ENCODE measurements around the gene ULK3. TPM values are rescaled to one million over a fixed set of nuclear protein-coding genes. Genes with fewer than 3 reads are reported as not detected.
A peak's percentile ranks its signal among the peaks of the same experiment; 100 is the strongest.

Gene ULK3
- total and polyA plus RNA-seq, 10 of the 15 experiments (the other 5 are each of a cell fraction or from before 2014, with no cell fraction given): 0.64 to 38.8 (median 27.1) TPM

- TF ChIP-seq, protein P1, sequence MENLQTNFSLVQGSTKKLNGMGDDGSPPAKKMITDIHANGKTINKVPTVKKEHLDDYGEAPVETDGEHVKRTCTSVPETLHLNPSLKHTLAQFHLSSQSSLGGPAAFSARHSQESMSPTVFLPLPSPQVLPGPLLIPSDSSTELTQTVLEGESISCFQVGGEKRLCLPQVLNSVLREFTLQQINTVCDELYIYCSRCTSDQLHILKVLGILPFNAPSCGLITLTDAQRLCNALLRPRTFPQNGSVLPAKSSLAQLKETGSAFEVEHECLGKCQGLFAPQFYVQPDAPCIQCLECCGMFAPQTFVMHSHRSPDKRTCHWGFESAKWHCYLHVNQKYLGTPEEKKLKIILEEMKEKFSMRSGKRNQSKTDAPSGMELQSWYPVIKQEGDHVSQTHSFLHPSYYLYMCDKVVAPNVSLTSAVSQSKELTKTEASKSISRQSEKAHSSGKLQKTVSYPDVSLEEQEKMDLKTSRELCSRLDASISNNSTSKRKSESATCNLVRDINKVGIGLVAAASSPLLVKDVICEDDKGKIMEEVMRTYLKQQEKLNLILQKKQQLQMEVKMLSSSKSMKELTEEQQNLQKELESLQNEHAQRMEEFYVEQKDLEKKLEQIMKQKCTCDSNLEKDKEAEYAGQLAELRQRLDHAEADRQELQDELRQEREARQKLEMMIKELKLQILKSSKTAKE (IDR thresholded peaks at IDR 0.05; ENCODE audit: low read depth, poor library complexity, severe bottlenecking): no peak
- TF ChIP-seq CHD2 (IDR thresholded peaks at IDR 0.05; ENCODE audit: borderline replicate concordance, low read depth, low read length) (no peak), GABPA (IDR thresholded peaks at IDR 0.05; ENCODE audit: low read depth) (no peak), ZNF207 (IDR thresholded peaks at IDR 0.05; ENCODE audit: borderline replicate concordance) (no peak), E4F1 (IDR thresholded peaks at IDR 0.05; ENCODE audit: borderline replicate concordance, partially characterized antibody) (no peak), DPF2 (IDR thresholded peaks at IDR 0.05) (no peak; the same call in 1 of the 2 replicates), POLR2AphosphoS5 (IDR thresholded peaks at IDR 0.05; ENCODE audit: low read length) (no peak; the same call in 1 of the 2 replicates), BMI1 (IDR thresholded peaks at IDR 0.05; ENCODE audit: borderline replicate concordance) (peak; percentile 47), PRDM15 (CRISPR knock-in tag; IDR thresholded peaks at IDR 0.05) (no peak)
- TF ChIP-seq, protein P2, sequence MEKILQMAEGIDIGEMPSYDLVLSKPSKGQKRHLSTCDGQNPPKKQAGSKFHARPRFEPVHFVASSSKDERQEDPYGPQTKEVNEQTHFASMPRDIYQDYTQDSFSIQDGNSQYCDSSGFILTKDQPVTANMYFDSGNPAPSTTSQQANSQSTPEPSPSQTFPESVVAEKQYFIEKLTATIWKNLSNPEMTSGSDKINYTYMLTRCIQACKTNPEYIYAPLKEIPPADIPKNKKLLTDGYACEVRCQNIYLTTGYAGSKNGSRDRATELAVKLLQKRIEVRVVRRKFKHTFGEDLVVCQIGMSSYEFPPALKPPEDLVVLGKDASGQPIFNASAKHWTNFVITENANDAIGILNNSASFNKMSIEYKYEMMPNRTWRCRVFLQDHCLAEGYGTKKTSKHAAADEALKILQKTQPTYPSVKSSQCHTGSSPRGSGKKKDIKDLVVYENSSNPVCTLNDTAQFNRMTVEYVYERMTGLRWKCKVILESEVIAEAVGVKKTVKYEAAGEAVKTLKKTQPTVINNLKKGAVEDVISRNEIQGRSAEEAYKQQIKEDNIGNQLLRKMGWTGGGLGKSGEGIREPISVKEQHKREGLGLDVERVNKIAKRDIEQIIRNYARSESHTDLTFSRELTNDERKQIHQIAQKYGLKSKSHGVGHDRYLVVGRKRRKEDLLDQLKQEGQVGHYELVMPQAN (conservative IDR thresholded peaks at IDR 0.05): peak; percentile 43; the same call in 1 of the 2 replicates
- TF ChIP-seq, protein P3, sequence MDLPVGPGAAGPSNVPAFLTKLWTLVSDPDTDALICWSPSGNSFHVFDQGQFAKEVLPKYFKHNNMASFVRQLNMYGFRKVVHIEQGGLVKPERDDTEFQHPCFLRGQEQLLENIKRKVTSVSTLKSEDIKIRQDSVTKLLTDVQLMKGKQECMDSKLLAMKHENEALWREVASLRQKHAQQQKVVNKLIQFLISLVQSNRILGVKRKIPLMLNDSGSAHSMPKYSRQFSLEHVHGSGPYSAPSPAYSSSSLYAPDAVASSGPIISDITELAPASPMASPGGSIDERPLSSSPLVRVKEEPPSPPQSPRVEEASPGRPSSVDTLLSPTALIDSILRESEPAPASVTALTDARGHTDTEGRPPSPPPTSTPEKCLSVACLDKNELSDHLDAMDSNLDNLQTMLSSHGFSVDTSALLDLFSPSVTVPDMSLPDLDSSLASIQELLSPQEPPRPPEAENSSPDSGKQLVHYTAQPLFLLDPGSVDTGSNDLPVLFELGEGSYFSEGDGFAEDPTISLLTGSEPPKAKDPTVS (IDR thresholded peaks at IDR 0.05; ENCODE audit: low read depth, low read length): no peak
- TF ChIP-seq, protein P4, sequence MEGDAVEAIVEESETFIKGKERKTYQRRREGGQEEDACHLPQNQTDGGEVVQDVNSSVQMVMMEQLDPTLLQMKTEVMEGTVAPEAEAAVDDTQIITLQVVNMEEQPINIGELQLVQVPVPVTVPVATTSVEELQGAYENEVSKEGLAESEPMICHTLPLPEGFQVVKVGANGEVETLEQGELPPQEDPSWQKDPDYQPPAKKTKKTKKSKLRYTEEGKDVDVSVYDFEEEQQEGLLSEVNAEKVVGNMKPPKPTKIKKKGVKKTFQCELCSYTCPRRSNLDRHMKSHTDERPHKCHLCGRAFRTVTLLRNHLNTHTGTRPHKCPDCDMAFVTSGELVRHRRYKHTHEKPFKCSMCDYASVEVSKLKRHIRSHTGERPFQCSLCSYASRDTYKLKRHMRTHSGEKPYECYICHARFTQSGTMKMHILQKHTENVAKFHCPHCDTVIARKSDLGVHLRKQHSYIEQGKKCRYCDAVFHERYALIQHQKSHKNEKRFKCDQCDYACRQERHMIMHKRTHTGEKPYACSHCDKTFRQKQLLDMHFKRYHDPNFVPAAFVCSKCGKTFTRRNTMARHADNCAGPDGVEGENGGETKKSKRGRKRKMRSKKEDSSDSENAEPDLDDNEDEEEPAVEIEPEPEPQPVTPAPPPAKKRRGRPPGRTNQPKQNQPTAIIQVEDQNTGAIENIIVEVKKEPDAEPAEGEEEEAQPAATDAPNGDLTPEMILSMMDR (IDR thresholded peaks at IDR 0.05 in 2 of 3, conservative IDR thresholded peaks at IDR 0.05 in 1 of 3; ENCODE audit: control insufficient read depth in 2 of 3, extremely low read depth in 1 of 3, insufficient read depth in 1 of 3, low read depth in 3 of 3, low read length in 3 of 3): peak; percentile 63 to 68 (median 64)
Observed at GRCh38 chr15:74793135-74794028, 49.6 kb downstream of the ULK3 start (continued).

Measured in GM12878 (cell line).